Epithelial cell of proximal tubule (primary cell): Measurements from ENCODE around the gene ME2. TPM values are rescaled to one million over a fixed set of nuclear protein-coding genes. Genes with fewer than 3 reads are reported as not detected.
"Not testable (repeated sequence)": the region's sequence is repeated elsewhere in the genome, so short reads cannot be mapped to it uniquely, and the experiment has no call there.

Experiments
- DNase-seq: peaks from one replicate; pipeline ENCODE4 v3.0.0-alpha.2; 2011; ENCODE audit warnings: low read depth
- H3K4me3 ChIP-seq: 2 replicates; pipeline ENCODE4 v1.5.1; 2011; ENCODE audit warnings: low read depth, mild to moderate bottlenecking, low read length
- total RNA-seq: library from RNA; depleted of rRNA; stranded (reverse); fragments of >200 nt; gene quantifications from 2 replicates; pipeline ENCODE4 v1.2.3, GENCODE V29; 2015
- TF ChIP-seq, protein P1 (sequence below): conservative IDR thresholded peaks from 2 replicates; pipeline ENCODE4 v1.5.1; 2012; ENCODE audit warnings: low read depth, mild to moderate bottlenecking, low read length

ME2 gene
- total RNA-seq: 57.4 and 60.4 TPM in 2 replicates

DNA sequence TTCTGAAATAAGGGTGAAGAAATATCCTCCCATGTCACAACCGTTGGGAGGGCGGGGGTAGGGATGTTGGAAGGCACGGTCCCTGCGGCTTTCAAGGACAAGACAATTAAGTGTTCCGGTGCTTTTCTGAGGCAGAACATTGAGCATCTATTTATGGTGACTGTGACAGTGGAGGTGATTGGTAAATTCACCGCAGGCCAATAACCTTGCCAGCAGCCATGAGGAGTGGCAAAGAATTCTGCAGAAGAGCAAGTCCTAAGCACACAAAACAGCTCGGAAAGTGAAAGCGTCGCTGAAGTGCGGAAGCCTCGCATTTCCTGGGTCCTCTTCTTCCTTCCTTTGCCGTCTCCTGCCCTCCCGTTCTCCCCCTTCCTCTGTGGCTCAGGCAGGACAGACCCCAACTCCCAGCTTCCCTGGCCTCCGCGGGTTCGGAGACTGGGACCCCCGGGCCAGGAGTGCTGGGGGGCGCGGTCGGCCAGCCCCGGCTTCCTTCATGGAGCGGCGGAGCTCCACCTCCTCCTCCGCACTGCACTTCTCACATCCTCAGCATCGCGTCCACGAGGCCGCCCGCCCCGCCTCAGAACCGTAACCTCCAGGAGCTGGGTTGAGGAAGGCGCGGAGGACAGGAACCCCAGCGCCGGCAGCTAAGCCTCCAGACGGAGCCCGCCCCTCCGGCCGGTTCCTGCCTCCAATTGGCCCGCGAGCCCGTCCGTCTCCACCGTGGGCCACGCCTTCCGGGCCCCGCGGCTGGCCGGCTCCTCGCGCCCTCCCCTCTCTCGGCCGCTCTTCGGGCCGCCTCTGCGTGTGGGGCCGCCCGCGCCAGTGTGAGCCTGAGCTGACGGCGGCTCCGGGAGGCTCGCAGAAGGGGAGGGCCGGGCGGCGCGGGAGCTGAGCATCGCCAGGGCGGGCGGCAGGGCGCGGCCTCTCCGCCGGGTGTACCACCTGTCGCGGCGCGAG, at the start of gene ME2:
Gene ME2, plus strand, starts transcription at position 774 of the 957 bp plus-strand sequence. CDS start 16,703 bp downstream, outside the sequence.
- no peak for DNase-seq
- H3K4me3 ChIP-seq: peak within 1 kb of the TSS; percentile 72
- TF ChIP-seq, protein P1, sequence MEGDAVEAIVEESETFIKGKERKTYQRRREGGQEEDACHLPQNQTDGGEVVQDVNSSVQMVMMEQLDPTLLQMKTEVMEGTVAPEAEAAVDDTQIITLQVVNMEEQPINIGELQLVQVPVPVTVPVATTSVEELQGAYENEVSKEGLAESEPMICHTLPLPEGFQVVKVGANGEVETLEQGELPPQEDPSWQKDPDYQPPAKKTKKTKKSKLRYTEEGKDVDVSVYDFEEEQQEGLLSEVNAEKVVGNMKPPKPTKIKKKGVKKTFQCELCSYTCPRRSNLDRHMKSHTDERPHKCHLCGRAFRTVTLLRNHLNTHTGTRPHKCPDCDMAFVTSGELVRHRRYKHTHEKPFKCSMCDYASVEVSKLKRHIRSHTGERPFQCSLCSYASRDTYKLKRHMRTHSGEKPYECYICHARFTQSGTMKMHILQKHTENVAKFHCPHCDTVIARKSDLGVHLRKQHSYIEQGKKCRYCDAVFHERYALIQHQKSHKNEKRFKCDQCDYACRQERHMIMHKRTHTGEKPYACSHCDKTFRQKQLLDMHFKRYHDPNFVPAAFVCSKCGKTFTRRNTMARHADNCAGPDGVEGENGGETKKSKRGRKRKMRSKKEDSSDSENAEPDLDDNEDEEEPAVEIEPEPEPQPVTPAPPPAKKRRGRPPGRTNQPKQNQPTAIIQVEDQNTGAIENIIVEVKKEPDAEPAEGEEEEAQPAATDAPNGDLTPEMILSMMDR: no peak

DNA sequence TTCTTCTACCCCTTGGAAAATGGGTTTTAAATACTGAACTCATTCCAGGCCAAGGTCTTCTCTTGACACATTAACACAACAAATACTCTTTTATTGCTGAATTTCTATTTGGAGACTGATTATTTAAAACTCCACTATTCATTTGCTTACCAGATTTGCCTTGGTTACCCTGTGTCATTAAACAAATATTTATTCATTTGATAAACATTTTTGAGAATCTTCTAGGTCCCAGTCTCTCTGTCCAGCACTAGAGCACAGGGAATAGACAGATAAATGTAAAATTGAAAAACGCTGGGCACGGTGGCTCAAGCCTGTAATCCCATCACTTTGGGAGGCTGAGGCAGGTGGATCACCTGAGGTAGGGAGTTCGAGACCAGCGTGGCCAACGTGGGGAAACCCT, 49.3 kb upstream of the ME2 start:
- TF ChIP-seq, protein P1: no peak
- no peak overlapping the region for H3K4me3 ChIP-seq
- no peak for DNase-seq

DNA sequence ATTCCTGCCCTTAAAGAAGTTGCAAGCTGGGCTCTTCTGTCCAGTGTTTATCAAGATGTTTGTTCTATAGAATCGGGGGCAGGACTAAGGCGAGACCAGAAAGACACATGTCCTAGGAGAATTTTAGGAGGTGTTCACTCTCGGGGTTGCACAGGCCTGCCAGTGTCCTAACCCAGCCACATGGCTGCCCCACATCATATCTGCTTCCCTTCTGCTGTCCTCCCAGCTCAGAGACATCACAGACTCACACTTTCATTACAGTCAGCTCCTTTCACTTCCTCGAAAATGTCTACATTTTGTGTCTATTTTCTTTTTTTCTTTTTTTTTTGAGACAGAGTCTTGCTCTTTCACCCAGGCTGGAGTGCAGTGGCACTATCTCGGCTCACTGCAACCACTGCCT, 48.4 kb upstream of the ME2 start:
- DNase-seq: no peak
- TF ChIP-seq, protein P1: no peak
- no peak overlapping the region for H3K4me3 ChIP-seq

DNA sequence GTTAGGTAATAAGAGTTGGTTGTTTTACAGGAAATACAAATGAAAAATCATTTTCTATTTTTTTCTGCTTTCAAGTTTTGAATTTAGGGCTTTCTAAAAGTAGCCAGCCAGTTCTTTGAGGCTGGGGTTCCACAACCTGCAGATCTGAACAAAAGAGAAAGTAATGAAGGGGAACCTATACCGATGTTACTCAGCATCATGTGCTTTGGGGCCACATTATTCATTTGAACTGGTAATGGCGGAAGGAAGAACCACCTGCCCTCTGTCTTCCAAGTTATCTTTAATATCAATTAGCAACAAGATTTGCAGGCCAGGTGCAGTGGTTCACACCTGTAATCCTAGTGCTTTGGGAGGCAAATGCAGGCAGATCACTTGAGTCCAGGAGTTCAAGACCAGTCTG, 46.2 kb upstream of the ME2 start:
- TF ChIP-seq, protein P1: no peak
- H3K4me3 ChIP-seq: no peak overlapping the region
- no peak for DNase-seq

DNA sequence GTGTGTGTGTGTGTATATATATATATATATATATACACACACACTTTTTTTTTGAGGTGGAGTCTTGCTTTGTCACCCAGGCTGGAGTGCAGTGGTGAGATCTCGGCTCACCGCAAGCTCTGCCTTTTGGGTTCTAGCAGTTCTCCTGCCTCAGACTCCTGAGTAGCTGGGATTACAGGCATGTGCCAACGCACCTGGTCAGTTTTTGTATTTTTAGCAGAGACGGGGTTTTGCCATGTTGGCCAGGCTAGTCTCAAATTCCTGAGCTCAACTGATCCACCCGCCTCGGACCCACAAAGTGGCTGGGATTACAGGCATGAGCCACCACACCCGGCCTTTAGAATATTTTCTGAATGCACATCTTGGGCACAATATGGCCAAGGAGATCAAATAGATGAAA, 45.4 kb upstream of the ME2 start:
- DNase-seq, H3K4me3 ChIP-seq: not testable (repeated sequence)

DNA sequence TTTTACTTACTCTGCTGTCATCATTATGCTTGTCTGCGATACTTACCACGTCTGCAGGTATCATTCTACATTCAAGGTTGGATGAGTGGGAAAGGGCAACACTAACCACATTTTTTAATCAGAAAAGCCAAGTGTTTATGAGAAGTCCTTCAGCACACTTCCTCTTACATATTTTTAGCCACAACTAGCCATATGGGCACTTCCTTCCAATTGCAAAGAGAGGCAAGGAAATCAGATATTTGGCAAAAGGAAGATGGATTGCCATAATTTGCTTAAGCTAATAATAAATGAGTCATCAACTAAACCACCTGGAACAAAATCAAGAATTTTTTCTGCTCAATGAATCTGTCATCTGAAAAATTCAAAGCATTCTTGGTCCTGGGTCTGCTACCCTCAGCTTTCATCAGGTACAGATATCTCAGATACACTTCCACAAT, 42.4 kb upstream of the ME2 start:
- TF ChIP-seq, protein P1: no peak
- H3K4me3 ChIP-seq: no peak overlapping the region
- DNase-seq: peak; percentile 29

DNA sequence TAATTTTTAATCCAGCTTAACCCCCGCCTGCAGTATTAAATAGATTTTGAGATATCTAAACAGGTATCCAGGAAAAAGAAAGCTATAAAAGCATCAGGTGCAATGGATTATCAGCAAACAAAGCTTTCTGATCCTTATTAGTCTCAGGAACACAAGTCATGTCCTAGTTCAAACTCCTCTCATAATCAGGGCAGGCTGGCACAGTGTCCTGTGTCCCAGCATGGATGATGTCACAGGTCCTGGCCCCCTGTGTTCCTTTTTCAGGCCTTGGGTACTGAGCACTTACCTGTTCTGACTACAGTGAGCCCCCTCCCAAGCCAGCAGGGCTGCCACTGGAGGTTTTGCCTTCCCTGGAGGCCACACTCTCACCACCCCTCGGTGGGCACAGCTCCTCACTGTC, 39.6 kb upstream of the ME2 start:
- TF ChIP-seq, protein P1: no peak
- no peak for DNase-seq
- H3K4me3 ChIP-seq: no peak overlapping the region
